GM21381 (cell line): ENCODE measurements around the gene PTH2R.
"Not testable (repeated sequence)": the region's sequence is repeated elsewhere in the genome, so short reads cannot be mapped to it uniquely, and the experiment has no call there.

Experiments used
- ATAC-seq: cut with Tn5 transposase; IDR thresholded peaks from one replicate; pipeline ENCODE4 v1.9.1; 2021; ENCODE audit warnings: mild to moderate bottlenecking, moderate library complexity; ENCODE audit not compliant: unreplicated experiment

The PTH2R gene

DNA sequence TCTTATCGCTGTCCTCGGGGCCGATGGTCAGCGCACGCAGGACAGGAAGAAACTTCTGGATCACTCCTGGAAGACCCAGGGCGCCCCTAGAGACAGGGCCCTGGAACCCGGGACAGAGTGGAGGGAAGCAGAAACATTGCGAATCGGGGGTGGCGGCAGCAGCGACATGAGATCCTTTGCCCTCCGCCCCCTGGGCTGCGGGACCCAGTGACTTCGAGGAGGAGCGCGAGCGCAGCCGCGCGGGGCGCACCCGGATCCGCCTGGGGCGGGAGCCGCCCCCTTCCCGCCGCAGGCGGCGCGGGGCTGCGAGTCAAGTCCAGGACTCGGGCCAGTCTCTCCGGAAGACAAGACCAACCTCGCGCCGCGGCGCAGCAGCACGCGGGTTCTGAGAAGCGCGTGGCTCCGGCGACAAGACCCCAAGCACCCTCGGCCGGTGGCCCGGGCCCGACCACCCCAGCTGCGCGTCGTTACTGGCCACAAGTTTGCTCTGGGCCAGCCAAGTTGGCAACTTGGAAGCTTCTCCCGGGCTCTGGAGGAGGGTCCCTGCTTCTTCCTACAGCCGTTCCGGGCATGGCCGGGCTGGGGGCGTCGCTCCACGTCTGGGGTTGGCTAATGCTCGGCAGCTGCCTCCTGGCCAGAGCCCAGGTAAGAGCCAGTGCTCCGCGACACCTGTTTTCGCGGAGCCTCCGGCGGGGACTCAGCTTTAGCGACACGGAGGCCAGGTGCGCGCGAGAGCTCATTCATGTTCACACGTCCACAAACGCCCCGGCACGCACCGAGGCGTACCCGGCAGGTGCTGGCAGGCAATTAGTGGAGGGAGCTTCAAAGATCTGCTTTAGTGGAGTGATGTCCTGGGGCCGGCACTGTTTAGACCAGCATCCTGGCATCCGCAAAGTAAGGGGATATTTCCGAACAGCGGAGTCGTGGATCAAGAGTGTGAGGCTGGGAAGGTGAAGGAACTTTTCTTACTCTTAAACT, at the start of gene PTH2R:
TSS of gene PTH2R (plus strand) at position 319 of the 978 bp plus-strand sequence. CDS start at position 571, 252 bp downstream.
- ATAC-seq, result no peak

DNA sequence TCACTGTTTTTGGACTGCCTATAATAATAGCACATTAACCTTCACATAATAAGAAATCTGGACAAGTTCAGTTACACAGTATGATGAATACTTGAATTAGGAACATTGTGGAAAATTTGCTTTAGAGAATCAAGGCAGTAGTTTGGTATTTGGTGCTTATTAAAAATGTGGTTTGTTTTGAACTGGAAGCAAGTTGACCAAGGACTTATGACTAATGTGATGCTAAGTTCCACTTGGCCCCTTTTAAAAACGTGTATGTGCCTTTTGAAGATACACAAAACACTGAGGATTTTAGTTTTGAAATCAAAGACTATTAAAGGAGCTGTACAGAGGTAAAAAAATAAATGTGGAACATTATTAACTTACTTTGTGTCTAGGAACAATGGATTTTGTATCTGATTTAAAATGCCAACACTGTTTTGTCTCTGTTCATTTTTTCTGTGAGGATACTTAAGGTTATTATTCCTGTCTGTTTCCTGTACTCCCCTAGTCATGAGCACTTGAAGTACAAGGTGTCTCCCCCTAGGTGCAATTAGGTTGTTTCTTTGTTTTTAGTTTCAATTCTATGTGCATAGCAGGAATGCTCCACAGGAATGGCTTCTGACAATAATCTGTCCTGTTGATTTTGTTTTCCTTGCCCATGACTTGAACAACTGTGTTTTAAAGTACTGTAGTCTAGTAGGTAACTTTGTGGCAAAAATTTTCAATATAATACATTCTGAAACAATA, 49.6 kb upstream of the PTH2R start:
- no peak for ATAC-seq

- no peak for ATAC-seq
Observed at GRCh38 chr2:208358758-208359631, 47.6 kb upstream of the PTH2R start.

GRCh38 chr2:208359632-208359986, 47.0 kb upstream of the PTH2R start:
- no peak for ATAC-seq

- no peak for ATAC-seq
Observed at GRCh38 chr2:208360259-208361076, 46.1 kb upstream of the PTH2R start.

DNA sequence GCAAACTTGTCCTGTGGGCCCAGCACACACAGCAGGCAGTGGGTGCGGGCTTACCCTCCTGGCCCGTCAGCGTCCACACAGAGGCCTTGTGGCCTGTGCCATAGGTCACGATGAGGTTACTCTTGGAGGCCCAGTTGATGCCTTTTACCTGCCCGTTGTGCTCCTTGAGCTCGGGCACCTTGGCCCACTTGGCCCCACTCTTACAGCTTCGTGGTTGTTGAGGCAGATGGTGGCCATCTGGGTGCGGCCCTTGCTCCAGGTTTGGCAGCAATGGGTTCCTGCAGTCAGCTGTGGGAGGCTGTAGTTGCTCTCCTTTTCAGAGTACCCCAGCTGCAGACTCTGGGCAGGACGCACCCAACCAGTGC, 45.5 kb upstream of the PTH2R start:
- ATAC-seq, result no peak

DNA sequence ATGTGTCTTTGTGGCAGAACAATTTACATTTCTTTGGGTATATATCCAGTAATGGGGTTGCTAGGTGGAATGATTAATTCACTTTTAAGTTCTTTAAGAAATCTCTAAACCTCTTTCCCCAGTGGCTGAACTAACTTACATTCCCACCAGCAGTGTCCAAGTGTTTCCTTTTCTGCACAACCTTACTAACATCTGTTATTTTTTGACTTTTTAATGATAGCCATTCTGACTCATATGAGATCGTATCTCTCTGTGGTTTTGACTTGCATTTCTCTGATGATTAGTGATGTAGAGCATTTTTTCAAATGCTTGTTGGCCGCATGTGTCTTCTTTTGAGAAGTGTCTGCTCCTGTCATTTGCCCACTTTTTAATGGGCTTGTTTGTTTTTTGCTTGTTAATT, 43.1 kb upstream of the PTH2R start:
- peak; percentile 61 for ATAC-seq

DNA sequence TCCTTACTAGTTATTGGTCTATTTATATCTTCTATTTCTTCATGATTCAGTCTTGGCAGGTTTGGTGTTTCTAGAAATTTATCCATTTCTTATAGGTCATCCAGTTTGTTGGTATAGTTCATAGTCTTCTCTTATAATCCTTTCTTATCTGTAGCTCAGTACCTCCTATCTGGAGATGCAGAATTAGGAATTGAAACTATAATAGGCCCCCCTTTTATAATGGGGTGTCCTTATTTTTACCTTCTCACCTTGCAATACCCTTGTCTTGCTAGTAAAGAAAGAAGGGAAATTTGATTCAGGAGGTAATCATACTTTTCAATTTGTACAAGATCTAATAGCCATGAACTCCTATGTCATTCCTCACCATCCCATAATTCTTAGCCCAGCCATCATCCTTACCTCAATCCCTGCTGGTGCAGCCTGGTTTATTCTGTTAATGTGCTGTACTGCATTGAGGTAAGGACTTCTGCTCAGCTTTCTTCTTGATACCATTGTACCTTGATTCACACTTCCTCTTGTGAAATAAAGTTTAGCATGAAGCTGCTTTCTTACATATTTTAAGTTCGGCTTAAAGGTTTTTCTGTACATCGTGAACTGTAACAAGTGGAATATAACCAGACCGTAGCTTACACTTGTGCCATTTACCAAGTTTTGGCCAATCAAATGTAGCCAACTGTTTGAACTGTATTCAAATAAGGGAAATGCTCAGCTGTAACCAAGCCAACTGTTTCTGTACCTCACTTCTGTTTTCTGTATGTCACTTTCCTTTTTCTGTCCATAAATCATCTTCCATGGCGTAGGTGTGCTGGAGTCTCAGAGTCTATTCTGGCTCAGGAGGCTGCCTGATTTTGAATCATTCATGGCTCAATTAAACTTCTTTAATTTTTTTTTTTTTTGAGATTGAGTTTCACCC, 40.1 kb upstream of the PTH2R start:
- peak; percentile 54 for ATAC-seq

GRCh38 chr2:208369091-208369490, 37.5 kb upstream of the PTH2R start:
- no peak for ATAC-seq

- ATAC-seq, result no peak
Observed at GRCh38 chr2:208370881-208371633, 35.5 kb upstream of the PTH2R start.

- no peak for ATAC-seq
Observed at GRCh38 chr2:208371634-208371935, 35.0 kb upstream of the PTH2R start.

DNA sequence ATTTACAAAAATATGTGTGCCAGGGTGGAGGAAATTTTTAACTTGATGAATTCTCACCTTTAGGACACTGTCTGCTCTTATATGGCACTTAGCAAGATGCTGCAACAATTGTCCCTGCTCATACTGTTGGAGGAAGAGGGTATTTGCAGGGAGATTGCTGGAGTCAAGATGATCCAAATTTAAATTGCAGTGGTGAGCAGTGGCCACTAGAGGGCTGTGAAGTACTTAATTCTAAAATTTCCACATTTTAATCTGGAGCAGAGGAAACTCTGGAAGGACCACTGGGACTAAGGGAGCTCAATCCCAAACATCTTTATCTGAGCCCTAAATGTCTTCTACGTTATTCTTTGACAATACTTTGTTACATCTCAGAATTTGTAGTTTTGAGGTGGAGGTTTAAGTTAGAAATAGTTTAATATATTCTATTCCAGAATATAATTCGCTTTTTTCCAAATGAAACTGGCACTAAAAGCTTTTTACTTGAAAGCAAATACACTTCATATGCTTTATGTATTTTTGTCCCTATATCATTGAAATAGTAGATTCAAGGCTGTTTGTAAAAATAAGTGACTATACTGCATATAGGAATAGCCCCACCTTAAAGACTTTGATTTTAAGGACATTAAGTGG, 33.0 kb upstream of the PTH2R start:
- peak; percentile 61 for ATAC-seq

GRCh38 chr2:208375491-208376068, 31.0 kb upstream of the PTH2R start:
- no peak for ATAC-seq

DNA sequence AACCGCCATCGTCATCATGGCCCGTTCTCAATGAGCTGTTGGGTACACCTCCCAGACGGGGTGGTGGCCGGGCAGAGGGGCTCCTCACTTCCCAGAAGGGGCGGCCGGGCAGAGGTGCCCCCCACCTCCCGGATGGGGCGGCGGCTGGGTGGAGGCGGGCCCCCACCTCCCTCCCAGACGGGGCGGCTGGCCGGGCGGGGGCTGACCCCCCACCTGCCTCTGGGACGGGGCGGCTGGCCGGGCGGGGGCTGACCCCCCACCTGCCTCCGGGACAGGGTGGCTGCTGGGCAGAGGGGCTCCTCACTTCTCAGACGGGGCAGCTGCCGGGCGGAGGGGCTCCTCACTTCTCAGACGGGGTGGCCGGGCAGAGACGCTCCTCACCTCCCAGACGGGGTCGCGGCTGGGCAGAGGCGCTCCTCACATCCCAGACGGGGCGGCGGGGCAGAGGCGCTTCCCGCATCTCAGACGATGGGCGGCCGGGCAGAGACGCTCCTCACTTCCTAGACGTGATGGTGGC, 29.2 kb upstream of the PTH2R start:
- ATAC-seq, result not testable (repeated sequence)

DNA sequence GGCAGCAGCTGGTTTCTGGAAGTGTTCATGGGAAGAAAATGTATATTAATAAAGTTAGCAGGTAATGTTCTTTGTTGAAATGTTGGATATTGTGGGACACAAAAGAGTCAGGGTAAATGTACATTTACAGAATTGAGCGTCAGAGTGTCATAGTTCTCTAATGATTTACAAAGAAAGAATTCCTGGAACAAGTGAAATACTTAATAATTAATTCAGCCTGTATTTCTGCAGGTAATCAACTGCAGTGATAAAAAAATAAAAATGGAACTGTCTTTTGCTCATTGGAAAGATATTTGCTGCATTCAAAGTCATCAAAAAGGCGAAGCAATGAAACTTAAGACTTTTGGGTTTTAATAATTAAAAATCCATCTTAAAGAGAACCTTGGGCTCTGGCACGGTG, 27.4 kb upstream of the PTH2R start:
- ATAC-seq, result no peak

DNA sequence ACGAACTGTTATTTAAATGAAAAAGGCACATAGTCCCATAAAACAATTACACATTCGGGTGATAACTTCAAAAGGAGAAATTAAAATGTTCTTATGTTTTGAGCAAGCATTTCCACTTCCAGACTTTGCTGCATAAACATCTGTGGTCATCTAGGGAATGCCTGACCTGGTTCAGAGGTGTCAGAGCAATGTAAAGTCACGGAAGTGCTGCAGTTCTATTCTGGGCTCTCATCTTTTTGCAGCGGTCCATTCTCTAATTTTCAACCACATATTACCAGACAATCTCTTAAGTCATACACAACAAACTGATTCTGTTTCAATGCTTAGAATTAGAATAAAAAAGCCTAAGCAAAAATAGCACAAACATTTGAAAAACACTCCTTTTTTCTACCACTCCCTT, 22.0 kb upstream of the PTH2R start:
- ATAC-seq, result no peak

DNA sequence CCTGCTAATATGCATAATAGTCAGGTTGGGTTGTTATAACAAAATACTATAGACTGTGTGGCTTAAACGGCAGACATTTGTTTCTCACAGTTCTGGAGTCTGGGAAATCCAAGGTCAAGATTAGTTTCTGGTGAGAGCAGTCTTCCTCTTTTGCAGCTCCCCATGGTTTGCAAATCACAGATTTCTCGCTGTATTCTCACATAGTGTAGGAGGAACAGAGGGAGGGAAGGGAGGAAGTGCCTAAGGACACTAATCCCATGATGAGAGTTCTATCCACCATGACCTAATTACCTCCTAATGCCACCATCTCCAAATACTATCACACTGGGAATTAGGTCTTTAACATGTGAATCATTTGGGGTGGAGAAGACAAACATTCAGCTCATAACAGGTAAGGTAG, 20.1 kb upstream of the PTH2R start:
- ATAC-seq, result no peak

DNA sequence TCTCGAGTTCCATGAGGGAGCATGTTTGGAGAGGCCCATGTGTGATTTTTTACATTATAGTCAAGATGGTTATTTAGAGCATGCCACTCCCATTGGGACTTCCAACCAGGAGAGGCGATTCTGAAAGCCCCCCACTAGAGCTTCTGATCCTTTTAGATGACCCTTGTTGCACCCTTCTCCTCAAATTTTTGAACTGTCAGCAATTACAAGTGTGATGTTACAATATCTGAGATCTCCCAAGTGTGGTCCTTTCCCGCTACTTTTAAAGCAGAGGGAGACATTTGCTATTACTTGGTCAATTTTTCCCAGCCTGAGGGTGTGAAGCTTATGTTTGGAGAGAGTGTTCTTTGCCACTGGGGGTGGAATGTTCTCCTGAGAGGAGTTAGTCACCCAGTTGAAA, 16.7 kb upstream of the PTH2R start:
- no peak for ATAC-seq
